Cerebellar cortex (tissue), 1 donor: Measurements from ENCODE around the gene DDX47.
A peak's percentile ranks its signal among the peaks of the same experiment; 100 is the strongest.
"Not testable (repeated sequence)": the region's sequence is repeated elsewhere in the genome, so short reads cannot be mapped to it uniquely, and the experiment has no call there.

Experiments
- DNase-seq: peaks from one replicate; pipeline ENCODE4 v3.0.0-alpha.2; 2015; ENCODE audit warnings: low spot score

Gene DDX47

DNA sequence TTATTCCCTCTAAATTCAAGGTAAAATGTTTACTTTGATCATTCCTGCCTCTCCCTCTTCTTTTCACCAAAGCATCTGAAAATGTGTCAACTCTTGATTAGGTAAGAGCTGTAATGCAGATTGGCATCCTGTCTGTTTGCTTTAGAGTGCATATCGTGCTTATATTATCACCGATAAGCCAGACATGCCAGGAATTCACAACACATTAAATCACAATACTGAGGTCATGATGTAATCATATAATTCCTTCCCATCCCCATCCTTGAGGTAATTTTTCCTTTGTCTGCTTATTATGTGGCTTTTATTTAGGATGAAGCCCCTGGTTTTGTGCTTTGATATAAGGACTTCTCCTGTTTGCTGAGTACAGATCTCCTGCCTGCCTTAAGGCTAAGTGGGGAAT is 10.2 kb downstream of the DDX47 start:
- DNase-seq: no peak

DNA sequence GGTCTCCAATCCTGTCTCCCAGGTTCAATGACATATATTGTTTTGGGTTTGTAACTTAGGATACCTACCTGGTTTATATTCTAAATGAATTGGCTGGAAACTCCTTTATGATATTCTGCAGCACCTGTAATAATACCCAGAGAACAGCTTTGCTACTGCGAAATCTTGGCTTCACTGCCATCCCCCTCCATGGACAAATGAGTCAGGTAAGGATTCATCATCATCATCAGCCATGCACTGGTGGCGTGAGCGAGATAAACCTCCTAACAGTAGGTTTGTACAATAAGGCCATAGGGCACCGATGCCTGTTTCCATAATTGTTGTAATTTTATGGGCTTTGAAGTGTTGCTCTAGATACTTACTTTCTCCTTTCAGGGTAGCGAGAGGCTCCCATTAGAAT is 10.7 kb downstream of the DDX47 start:
- no peak for DNase-seq

GRCh38 chr12:12835378-12836146 is 22.4 kb downstream of the DDX47 start:
- no peak for DNase-seq

- no peak for DNase-seq
Observed at GRCh38 chr12:12836571-12836970, 23.4 kb downstream of the DDX47 start.

GRCh38 chr12:12837025-12837812 is 24.1 kb downstream of the DDX47 start:
- DNase-seq: peak; percentile 55

DNA sequence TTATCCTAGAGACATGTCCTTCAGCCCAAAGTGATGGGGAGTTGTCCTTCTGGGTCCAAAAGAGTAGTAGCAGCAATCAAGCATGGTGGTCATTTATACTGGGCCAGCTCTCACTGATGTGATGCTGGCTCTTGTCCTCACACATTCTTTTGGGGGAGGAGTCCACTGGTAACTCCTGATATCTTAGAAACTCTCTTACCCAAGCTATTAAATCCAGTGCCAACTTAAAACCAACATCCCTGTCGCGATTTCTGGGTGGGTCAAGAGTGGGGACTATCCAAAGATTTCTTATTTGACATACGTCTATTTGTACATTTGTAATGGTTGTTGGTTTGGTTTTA is 24.6 kb downstream of the DDX47 start:
- DNase-seq: no peak

- DNase-seq: no peak
Observed at GRCh38 chr12:12839003-12839395, 25.9 kb downstream of the DDX47 start.

DNA sequence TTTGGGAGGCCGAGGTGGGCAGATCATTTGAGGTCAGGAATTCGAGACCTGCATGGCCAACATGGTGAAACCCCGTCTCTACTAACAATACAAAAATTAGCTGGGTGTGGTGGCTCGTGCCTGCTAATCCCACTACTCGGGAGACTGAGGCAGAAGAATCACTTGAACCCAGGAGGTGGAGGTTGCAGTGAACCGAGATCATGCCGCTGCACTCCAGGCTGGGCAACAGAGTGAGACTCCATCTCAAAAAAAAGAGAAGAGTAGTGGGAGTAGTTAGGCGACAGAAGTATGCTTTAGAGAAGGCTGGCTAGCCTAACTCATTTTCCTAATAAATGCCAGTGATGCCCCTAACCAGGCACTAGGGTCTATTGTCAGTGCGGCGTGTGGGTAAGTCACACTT is 26.3 kb downstream of the DDX47 start:
- not testable (repeated sequence) for DNase-seq

GRCh38 chr12:12839873-12840579 is 26.9 kb downstream of the DDX47 start:
- DNase-seq: no peak

- no peak for DNase-seq
Observed at GRCh38 chr12:12840580-12840899, 27.4 kb downstream of the DDX47 start.

DNA sequence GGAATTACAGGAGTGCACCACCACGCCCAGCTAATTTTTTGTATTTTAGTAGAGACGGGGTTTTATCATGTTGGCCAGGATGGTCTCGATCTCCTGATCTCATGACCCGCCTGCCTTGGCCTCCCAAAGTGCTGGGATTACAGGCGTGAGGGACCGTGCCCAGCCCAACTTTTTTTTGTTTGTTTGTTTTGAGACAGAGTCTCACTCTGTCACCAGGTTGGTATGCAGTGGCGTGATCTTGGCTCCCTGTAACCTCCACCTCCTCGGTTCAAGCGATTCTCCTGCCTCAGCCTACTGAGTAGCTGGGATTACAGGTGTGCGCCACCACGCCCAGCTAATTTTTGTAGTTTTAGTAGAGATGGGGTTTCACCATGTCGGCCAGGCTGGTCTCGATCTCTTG is 28.3 kb downstream of the DDX47 start:
- DNase-seq: not testable (repeated sequence)

GRCh38 chr12:12845794-12846243 is 32.7 kb downstream of the DDX47 start:
- DNase-seq: no peak

DNA sequence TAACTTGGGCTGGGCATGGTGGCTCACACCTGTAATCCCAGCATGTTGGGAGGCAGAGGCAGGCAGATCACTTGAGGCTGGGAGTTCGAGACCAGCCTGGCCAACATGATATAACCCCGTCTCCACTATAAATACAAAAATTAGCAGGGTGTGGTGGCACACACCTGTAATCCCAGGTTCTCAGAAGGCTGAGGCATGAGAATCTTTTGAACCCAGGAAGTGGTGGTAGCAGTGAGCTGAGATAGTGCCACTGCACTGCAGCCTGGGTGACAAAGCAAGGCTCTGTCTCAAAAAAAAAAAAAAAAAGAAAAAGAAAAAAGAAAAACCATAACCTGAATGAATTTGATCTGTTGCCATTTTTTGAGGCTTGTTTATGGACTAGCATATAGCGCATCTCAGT is 33.6 kb downstream of the DDX47 start:
- DNase-seq: not testable (repeated sequence)

DNA sequence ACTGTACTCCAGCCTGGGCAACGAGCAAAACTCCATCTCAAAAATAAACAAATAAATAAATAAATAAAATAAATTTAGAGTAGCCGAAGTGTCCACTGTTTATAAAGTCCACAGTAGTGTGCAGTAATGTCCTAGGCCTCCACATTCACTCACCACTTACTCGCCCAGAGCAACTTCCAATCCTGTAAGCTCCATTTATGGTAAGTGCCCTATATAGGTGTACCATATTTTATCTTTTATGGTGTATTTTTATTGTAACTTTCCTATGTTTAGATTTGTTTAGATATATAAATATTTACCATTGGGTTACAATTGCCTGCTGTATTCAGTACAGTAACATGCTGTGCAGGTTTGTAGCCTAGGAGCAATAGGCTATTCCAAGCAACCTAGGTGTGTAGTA is 40.3 kb downstream of the DDX47 start:
- no peak for DNase-seq

DNA sequence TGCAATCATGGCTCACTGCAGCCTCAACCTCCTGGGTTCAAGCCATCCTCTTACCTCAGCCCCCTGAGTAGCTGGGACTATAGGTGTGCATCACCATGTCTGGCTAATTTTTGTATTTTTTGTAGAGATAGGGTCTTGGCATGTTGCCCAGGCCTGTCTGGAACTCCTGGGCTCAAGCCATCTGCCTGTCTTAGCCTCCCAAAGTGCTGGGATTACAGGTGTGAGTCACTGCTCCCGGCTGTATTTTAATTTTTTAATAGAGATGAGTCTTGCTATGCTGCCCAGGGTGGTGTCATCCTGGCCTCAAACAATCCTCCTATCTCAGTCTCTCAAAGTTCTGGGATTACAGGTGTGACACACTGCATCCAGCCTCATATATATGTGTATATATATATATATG is 46.5 kb downstream of the DDX47 start:
- no peak for DNase-seq

DNA sequence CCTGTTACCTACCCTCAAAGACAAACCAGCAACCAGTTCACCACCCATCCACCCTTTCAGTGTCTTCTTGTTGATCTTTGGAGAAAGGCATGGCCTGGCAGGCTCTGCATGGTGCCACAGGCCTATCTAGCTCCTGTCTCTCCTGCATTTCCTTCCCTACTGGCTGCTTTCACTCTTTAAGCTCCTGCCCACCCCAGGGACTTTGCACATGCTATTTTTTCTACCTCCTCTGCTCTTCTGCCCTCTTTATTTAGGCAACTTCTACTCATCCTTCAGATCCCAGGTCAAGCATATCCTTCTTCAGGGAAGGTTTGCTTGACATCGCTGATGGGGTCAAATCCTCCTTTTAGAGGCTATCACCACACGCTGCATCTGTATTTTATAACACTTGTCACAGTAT is 51.1 kb downstream of the DDX47 start:
- no peak for DNase-seq

DNA sequence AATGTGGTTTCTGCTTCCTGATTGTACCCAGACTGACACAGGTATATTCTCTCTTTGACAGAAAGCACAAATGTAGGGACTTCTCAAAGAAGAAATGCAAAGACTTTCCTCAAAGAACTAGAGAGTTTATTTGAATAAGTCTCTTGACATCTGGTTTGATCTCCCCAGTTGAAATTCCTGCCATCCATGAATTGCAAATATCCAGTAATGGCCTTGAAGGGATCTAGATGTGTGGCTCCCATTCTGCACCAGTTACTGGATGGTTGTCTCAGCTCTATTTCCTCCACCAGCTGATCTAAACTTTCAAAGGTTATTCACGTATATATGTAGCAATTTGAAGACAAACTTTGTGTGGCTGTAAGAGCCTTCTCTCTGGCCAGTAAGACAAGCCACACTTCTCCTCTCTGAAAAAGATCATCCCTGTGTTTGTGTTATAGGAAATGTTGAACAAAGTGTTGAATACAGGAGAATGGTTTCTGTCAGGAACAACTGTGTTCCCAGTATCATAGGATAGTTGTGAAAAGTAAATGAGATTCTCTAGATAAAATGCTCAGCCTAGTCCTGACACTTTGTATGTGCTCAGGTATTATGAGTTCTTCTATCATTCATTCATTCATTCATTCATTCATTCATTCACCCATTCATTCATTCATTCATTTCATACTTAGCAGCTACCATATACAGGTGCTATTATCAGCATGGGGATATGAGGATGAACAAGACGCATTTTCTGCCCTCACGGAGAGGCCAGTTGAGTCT is 55.5 kb downstream of the DDX47 start:
- DNase-seq: no peak

- DNase-seq: no peak
Observed at GRCh38 chr12:12870465-12870864, 57.3 kb downstream of the DDX47 start.

- no peak for DNase-seq
Observed at GRCh38 chr12:12871587-12872138, 58.5 kb downstream of the DDX47 start.

GRCh38 chr12:12872139-12872933 is 59.2 kb downstream of the DDX47 start:
- peak; percentile 47 for DNase-seq

GRCh38 chr12:12872934-12873275 is 59.8 kb downstream of the DDX47 start:
- no peak for DNase-seq
